HG02981 (cell line): ENCODE data around the gene PRKACA.

ENCODE experiments used
- ATAC-seq: cut with Tn5 transposase; IDR thresholded peaks from one replicate; pipeline ENCODE4 v1.9.1; 2021; ENCODE audit warnings: mild to moderate bottlenecking, moderate library complexity; ENCODE audit not compliant: unreplicated experiment

The PRKACA gene

GRCh38 chr19:14073261-14073924 is 44.2 kb downstream of the PRKACA start:
- peak; percentile 45 for ATAC-seq

- ATAC-seq, result no peak
Measured at GRCh38 chr19:14072535-14073260, 44.9 kb downstream of the PRKACA start, which contains the start of gene MISP3. TSS of gene MISP3 (plus strand) at chr19:14072786. CDS start at chr19:14073310, 524 bp downstream.

GRCh38 chr19:14070268-14071050 is 47.1 kb downstream of the PRKACA start:
- ATAC-seq, result no peak

- ATAC-seq, result no peak
Measured at GRCh38 chr19:14066134-14066533, 51.4 kb downstream of the PRKACA start.

- no peak for ATAC-seq
Measured at GRCh38 chr19:14063105-14063504, 54.5 kb downstream of the PRKACA start.

DNA sequence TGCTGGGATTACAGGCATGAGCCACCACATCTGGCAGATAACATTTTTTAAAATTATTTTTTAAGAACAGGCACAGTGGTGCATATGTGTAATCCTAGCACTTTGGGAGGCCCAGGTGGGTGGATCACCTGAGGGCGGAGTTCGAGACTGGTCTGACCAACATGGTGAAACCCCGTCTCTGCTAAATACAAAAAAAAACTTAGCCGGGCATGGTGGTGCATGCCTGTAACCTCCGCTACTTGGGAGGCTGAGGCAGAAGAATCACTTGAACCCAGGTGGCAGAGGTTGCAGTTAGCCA is 55.1 kb downstream of the PRKACA start:
- no peak for ATAC-seq

DNA sequence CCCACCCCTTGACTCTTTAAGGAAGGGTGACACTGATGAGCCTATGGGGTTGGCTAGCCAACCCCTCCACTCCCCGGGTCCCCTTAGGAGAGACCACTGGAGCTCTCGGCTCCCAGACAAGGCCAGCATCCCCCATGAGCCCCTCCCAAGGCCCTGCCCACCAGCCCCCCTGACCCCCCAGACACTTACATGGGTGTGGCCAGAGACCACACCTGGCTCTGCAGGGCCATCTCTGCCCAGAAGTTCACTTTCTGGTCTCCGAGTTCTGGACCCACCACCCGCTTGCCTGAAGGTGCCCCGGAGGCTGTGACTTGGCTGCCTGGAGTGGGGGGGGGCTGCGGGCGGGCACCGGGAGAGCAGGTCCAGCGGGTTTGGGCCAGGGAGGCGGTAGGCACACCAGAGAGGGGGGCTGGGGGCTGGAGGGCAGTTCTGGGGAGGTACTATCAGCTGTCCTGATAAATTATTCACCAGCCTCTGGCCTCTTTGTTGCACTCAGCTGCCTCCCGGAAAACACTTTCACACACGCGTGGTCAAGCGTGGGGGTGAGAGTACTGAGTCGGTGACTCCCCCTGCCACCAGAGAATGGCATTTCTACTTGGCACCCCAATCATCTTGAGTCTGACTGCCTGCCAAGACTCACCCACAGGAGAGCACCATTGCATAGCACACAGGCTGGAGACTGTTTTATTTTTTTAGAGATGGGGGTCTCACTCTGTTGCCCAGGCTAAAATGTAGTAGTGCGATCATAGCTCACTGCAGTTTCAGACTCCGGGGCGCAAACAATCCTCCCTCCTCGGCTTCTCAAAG is 55.6 kb downstream of the PRKACA start, which contains the start of gene PALM3:
PALM3 (minus strand) TSS at position 326 of the 807 bp plus-strand sequence; CDS start at position 230, 96 bp downstream.
- no peak for ATAC-seq

- no peak for ATAC-seq
Measured at GRCh38 chr19:14061081-14061749, 56.3 kb downstream of the PRKACA start.

- no peak for ATAC-seq
Measured at GRCh38 chr19:14059652-14060155, 57.9 kb downstream of the PRKACA start.

DNA sequence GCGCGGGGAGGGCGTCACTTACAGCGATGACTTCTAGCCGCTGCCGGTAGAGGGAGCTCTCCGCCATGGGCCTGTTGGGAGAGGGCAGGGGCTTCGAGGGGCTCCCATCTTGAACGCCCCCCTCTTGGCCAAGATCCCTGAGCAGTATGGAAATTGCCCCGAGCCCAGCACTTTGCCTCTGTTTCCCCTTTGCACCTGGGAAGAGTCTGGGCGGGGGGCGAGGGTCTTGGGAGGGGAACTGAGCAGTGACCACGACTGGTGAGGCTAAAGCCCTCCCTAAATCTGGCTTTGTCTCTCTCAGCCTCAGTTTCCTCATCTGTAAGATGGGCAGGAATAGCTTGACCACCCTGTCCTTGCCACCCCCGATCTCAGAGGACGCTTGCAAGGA is 58.5 kb downstream of the PRKACA start:
- no peak for ATAC-seq

- no peak for ATAC-seq
Measured at GRCh38 chr19:14058182-14059092, 59.1 kb downstream of the PRKACA start.

GRCh38 chr19:14056741-14057356 is 60.7 kb downstream of the PRKACA start:
- ATAC-seq, result no peak

GRCh38 chr19:14056069-14056666 is 61.4 kb downstream of the PRKACA start:
- no peak for ATAC-seq

GRCh38 chr19:14055396-14055795 is 62.2 kb downstream of the PRKACA start:
- ATAC-seq, result no peak

- ATAC-seq, result no peak
Measured at GRCh38 chr19:14054721-14055120, 62.8 kb downstream of the PRKACA start.

- ATAC-seq, result no peak
Measured at GRCh38 chr19:14054099-14054498, 63.5 kb downstream of the PRKACA start.

DNA sequence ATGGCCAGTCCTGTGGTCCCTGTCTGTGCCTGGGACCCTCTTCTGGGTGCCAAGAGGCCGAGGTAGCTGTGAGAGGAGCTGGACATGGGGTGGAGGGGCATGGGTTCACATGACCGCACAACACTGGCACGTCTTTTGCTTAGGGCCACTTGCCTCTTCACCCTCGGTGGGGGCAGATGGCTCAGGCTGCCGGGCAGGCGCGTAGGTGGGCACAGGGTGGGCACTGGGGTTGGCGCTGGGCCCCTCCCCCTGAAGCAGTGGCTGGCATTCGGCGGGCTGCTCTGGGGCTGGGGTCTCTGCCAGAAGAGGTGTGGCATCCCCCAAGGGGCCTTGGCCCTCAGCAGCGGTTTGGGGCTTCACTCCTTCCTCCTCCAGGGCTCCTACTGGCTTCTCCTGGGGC is 64.1 kb downstream of the PRKACA start:
- no peak for ATAC-seq

GRCh38 chr19:14053032-14053431 is 64.5 kb downstream of the PRKACA start:
- no peak for ATAC-seq
